DOHH2 (cell line): ENCODE data around the gene LSP1.

Source experiments
- EZH2phosphoT487 ChIP-seq: fragments of 200-600 bp; sonication (generic); IDR thresholded peaks from 2 replicates; pipeline ENCODE4 v1.6.1; 2017; ENCODE audit warnings: borderline replicate concordance, mild to moderate bottlenecking, antibody characterized with exemption, low read length, moderate library complexity, mixed read lengths
- TF ChIP-seq, protein P1 (sequence below): fragments of 200-600 bp; sonication (generic); IDR thresholded peaks from one replicate; pipeline ENCODE4 v1.5.1; 2014; ENCODE audit warnings: antibody characterized with exemption, mild to moderate bottlenecking, low read depth, low read length; ENCODE audit not compliant: poor library complexity, severe bottlenecking

DNA sequence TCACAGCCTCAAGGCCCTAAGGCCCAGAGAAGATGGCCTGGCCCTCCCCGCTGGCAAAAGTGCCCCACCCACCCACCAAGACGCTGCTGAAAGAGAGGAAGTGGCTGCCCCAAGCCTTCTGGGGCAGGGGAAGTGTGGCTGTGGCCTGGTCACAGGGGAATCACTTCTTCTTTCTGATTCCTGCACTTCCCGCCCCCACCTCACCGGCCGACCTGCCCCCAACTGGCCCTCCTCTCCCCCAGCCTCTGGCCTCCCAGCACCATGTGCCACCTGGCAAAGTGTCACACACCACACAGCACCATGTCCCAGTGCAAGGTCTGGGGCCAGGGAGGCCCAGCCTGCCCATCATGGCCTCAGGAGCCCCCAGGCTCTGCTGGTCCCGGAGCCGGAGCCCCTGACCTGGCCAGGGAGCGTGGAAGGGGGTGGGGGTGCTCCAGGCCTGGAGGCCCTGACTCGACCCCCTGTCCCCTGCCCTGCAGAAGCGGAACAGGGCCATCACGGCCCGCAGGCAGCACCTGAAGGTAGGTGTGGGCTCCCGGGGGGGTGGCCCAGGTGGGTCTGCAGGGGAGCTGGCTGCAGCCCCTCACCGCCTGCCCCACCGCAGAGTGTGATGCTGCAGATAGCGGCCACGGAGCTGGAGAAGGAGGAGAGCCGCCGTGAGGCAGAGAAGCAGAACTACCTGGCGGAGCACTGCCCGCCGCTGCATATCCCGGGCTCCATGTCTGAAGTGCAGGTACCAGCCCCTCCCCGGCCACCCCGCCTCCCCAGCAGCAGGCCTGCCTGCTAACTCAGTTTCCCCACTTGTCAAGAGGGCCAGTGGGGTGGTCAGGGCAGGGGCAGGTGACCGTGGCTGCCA lies 12.7 kb upstream of the LSP1 start:
- TF ChIP-seq, protein P1, sequence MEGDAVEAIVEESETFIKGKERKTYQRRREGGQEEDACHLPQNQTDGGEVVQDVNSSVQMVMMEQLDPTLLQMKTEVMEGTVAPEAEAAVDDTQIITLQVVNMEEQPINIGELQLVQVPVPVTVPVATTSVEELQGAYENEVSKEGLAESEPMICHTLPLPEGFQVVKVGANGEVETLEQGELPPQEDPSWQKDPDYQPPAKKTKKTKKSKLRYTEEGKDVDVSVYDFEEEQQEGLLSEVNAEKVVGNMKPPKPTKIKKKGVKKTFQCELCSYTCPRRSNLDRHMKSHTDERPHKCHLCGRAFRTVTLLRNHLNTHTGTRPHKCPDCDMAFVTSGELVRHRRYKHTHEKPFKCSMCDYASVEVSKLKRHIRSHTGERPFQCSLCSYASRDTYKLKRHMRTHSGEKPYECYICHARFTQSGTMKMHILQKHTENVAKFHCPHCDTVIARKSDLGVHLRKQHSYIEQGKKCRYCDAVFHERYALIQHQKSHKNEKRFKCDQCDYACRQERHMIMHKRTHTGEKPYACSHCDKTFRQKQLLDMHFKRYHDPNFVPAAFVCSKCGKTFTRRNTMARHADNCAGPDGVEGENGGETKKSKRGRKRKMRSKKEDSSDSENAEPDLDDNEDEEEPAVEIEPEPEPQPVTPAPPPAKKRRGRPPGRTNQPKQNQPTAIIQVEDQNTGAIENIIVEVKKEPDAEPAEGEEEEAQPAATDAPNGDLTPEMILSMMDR, result no peak
- TF ChIP-seq EZH2phosphoT487, result no peak
